HUES64 (cell line): ENCODE results near the gene TGM6.

ENCODE experiments used
- H3K27ac ChIP-seq: 2 replicates; pipeline ENCODE4 v1.7.0; 2013; ENCODE audit warnings: low read depth, low read length, inconsistent platforms
- H3K27me3 ChIP-seq: 2 replicates; pipeline ENCODE4 v1.6.1; 2013; ENCODE audit warnings: mild to moderate bottlenecking, low read length; ENCODE audit not compliant: insufficient read depth
- H3K36me3 ChIP-seq: 2 replicates; pipeline ENCODE4 v1.6.1; 2013; ENCODE audit warnings: mild to moderate bottlenecking, low read length; ENCODE audit not compliant: insufficient read depth
- H3K4me1 ChIP-seq: 2 replicates; pipeline ENCODE4 v1.6.1; 2013; ENCODE audit warnings: mild to moderate bottlenecking, low read length, moderate library complexity; ENCODE audit not compliant: insufficient read depth
- H3K4me3 ChIP-seq: 2 replicates; pipeline ENCODE4 v1.5.1; 2013; ENCODE audit warnings: mild to moderate bottlenecking, low read length, moderate library complexity
- H3K9ac ChIP-seq: 2 replicates; pipeline ENCODE4 v1.6.1; 2013; ENCODE audit warnings: mild to moderate bottlenecking, low read depth, low read length
- H3K9me3 ChIP-seq: 2 replicates; pipeline ENCODE4 v1.6.1; 2013; ENCODE audit warnings: low read depth, low read length; ENCODE audit not compliant: insufficient read depth
- WGBS: fragments of 150-250, 120-280 bp; methylation state at CpG from one replicate; pipeline ENCODE4 v1.1.7; 2013; ENCODE audit warnings: missing lambda C conversion rate; 5-methylcytosine and 5-hydroxymethylcytosine counted together

The TGM6 gene

GRCh38 chr20:2364044-2364443, 16.7 kb upstream of the TGM6 start:
- WGBS: 100% methylated on average over 4 of the region's 4 CpGs
- no peak overlapping the region for H3K4me3 ChIP-seq
- no peak overlapping the region for H3K9ac ChIP-seq
- no peaks in the 10 kb centered on the region for H3K36me3 ChIP-seq
- H3K27ac ChIP-seq: no peak overlapping the region
- H3K9me3 ChIP-seq: 0 out of 2 replicates have a peak, but pooled peaks cover 9% of the 10 kb centered on the region
- H3K27me3 ChIP-seq: no peaks in the 10 kb centered on the region
- no peaks in the 10 kb centered on the region for H3K4me1 ChIP-seq

GRCh38 chr20:2365091-2365490, 15.6 kb upstream of the TGM6 start:
- H3K4me3 ChIP-seq: no peak overlapping the region
- H3K9ac ChIP-seq: no peak overlapping the region
- no peaks in the 10 kb centered on the region for H3K36me3 ChIP-seq
- 95% methylated on average over 2 of the region's 2 CpGs for WGBS
- no peak overlapping the region for H3K27ac ChIP-seq
- 0 out of 2 replicates have a peak, but pooled peaks cover 9% of the 10 kb centered on the region for H3K9me3 ChIP-seq
- H3K27me3 ChIP-seq: no peaks in the 10 kb centered on the region
- H3K4me1 ChIP-seq: no peaks in the 10 kb centered on the region

GRCh38 chr20:2365666-2366065, 15.0 kb upstream of the TGM6 start:
- no peaks in the 10 kb centered on the region for H3K36me3 ChIP-seq
- H3K4me1 ChIP-seq: no peaks in the 10 kb centered on the region
- no peak overlapping the region for H3K9ac ChIP-seq
- H3K27me3 ChIP-seq: no peaks in the 10 kb centered on the region
- H3K4me3 ChIP-seq: no peak overlapping the region
- H3K9me3 ChIP-seq: 0 out of 2 replicates have a peak, but pooled peaks cover 8% of the 10 kb centered on the region
- WGBS: 68% methylated on average over 3 of the region's 3 CpGs
- no peak overlapping the region for H3K27ac ChIP-seq

- Histone ChIP-seq H3K27ac (no peak overlapping the region), H3K4me3 (no peak overlapping the region), H3K36me3 (no peaks in the 10 kb centered on the region), H3K27me3 (no peaks in the 10 kb centered on the region), H3K9me3 (no peaks in the 10 kb centered on the region), H3K9ac (no peak overlapping the region), H3K4me1 (no peaks in the 10 kb centered on the region)
- WGBS: 87% methylated on average over 1 of the region's 1 CpG
Measured at GRCh38 chr20:2368621-2369020, 12.1 kb upstream of the TGM6 start.

GRCh38 chr20:2373098-2373497, 7.6 kb upstream of the TGM6 start:
- Histone ChIP-seq H3K4me1 (no peaks in the 10 kb centered on the region), H3K9me3 (no peaks in the 10 kb centered on the region), H3K27me3 (no peaks in the 10 kb centered on the region), H3K4me3 (no peak overlapping the region), H3K27ac (no peak overlapping the region), H3K9ac (no peak overlapping the region), H3K36me3 (no peaks in the 10 kb centered on the region)

GRCh38 chr20:2374346-2375125, 6.2 kb upstream of the TGM6 start:
- no peaks in the 10 kb centered on the region for H3K9me3 ChIP-seq
- H3K4me3 ChIP-seq: no peak overlapping the region
- WGBS: 92% methylated on average over 9 of the region's 9 CpGs
- H3K4me1 ChIP-seq: peaks cover 4% of the 10 kb centered on the region
- no peak overlapping the region for H3K9ac ChIP-seq
- no peaks in the 10 kb centered on the region for H3K36me3 ChIP-seq
- H3K27ac ChIP-seq: no peak overlapping the region
- H3K27me3 ChIP-seq: no peaks in the 10 kb centered on the region

- WGBS: 95% methylated on average over 7 of the region's 7 CpGs
- H3K27me3 ChIP-seq: no peaks in the 10 kb centered on the region
- no peaks in the 10 kb centered on the region for H3K9me3 ChIP-seq
- no peak overlapping the region for H3K4me3 ChIP-seq
- peaks cover 14% of the 10 kb centered on the region for H3K4me1 ChIP-seq
- H3K27ac ChIP-seq: no peak overlapping the region
- H3K36me3 ChIP-seq: no peaks in the 10 kb centered on the region
- H3K9ac ChIP-seq: no peak overlapping the region
Measured at GRCh38 chr20:2378893-2379292, 1.8 kb upstream of the TGM6 start.

GRCh38 chr20:2379511-2380229, 1.0 kb upstream of the TGM6 start:
- WGBS: 37% methylated on average over 8 of the region's 9 CpGs
- Histone ChIP-seq H3K4me3 (no peak overlapping the region), H3K27ac (peak overlapping the region; percentile 67)

GRCh38 chr20:2381303-2381702, 602 bp downstream of the TGM6 start:
- Histone ChIP-seq H3K27ac (no peak overlapping the region), H3K4me1 (peaks cover 14% of the 10 kb centered on the region), H3K36me3 (no peaks in the 10 kb centered on the region), H3K9ac (no peak overlapping the region), H3K27me3 (no peaks in the 10 kb centered on the region), H3K9me3 (no peaks in the 10 kb centered on the region), H3K4me3 (no peak overlapping the region)
- 86% methylated on average over 7 of the region's 7 CpGs for WGBS

More at GRCh38 chr20:2379511-2380229, 1.0 kb upstream of the TGM6 start:
- H3K9me3 ChIP-seq: no peaks in the 10 kb centered on the region
- peak overlapping the region; percentile 32; the same call in 1 of the 2 replicates for H3K9ac ChIP-seq
- H3K27me3 ChIP-seq: no peaks in the 10 kb centered on the region
- peaks cover 14% of the 10 kb centered on the region for H3K4me1 ChIP-seq
- no peaks in the 10 kb centered on the region for H3K36me3 ChIP-seq

- Histone ChIP-seq H3K4me3 (no peak overlapping the region), H3K27ac (no peak overlapping the region)
- WGBS: 93% methylated on average over 2 of the region's 2 CpGs
Measured at GRCh38 chr20:2382833-2383232, 2.1 kb downstream of the TGM6 start.

GRCh38 chr20:2385026-2385425, 4.3 kb downstream of the TGM6 start:
- H3K36me3 ChIP-seq: no peaks in the 10 kb centered on the region
- no peaks in the 10 kb centered on the region for H3K27me3 ChIP-seq
- no peak overlapping the region for H3K9ac ChIP-seq
- peaks cover 5% of the 10 kb centered on the region for H3K4me1 ChIP-seq
- WGBS: 79% methylated on average over 5 of the region's 5 CpGs
- no peaks in the 10 kb centered on the region for H3K9me3 ChIP-seq
- no peak overlapping the region for H3K4me3 ChIP-seq
- H3K27ac ChIP-seq: no peak overlapping the region

More at GRCh38 chr20:2382833-2383232, 2.1 kb downstream of the TGM6 start:
- Histone ChIP-seq H3K9me3 (no peaks in the 10 kb centered on the region), H3K4me1 (peaks cover 14% of the 10 kb centered on the region), H3K9ac (no peak overlapping the region), H3K27me3 (no peaks in the 10 kb centered on the region), H3K36me3 (no peaks in the 10 kb centered on the region)
